ENCODE measurements around the gene EFCAB13. TPM values are rescaled to one million over a fixed set of nuclear protein-coding genes. Genes with fewer than 3 reads are reported as not detected.
A peak's percentile ranks its signal among the peaks of the same experiment; 100 is the strongest.

EFCAB13 gene
- total RNA-seq, 4 donors from 2014 or later = 4.0 to 12.9 (median 7.1) TPM

- no peaks in the 10 kb centered on the region for H3K27me3 ChIP-seq
- intact Hi-C loops (cut with DNase I) = no loop called here
- TF ChIP-seq EP300 (IDR thresholded peaks at IDR 0.05) (no peak), POLR2A (IDR thresholded peaks at IDR 0.05; ENCODE audit: low read depth) (no peak), POLR2AphosphoS5 (IDR thresholded peaks at IDR 0.05) (no peak)
- TF ChIP-seq, protein P1, sequence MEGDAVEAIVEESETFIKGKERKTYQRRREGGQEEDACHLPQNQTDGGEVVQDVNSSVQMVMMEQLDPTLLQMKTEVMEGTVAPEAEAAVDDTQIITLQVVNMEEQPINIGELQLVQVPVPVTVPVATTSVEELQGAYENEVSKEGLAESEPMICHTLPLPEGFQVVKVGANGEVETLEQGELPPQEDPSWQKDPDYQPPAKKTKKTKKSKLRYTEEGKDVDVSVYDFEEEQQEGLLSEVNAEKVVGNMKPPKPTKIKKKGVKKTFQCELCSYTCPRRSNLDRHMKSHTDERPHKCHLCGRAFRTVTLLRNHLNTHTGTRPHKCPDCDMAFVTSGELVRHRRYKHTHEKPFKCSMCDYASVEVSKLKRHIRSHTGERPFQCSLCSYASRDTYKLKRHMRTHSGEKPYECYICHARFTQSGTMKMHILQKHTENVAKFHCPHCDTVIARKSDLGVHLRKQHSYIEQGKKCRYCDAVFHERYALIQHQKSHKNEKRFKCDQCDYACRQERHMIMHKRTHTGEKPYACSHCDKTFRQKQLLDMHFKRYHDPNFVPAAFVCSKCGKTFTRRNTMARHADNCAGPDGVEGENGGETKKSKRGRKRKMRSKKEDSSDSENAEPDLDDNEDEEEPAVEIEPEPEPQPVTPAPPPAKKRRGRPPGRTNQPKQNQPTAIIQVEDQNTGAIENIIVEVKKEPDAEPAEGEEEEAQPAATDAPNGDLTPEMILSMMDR (IDR thresholded peaks at IDR 0.05) = no peak
- peaks cover 0 to 20% (median 2%) of the 10 kb centered on the region in 4 donors for H3K36me3 ChIP-seq
- peaks cover 57 to 65% (median 61%) of the 10 kb centered on the region in 4 donors for H3K4me1 ChIP-seq
- H3K27ac ChIP-seq (replicated peaks in 1 of 4) = peak overlapping the region; percentile 89 to 95 (median 91)
- 80% methylated on average over 11 of the region's 14 CpGs for WGBS
- H3K4me3 ChIP-seq = no peak overlapping the region
- H3K9me3 ChIP-seq = no peaks in the 10 kb centered on the region
- no peak for DNase-seq (ENCODE audit: extremely low spot score)
Measured at GRCh38 chr17:47280072-47280811, 43.5 kb upstream of the EFCAB13 start.

GRCh38 chr17:47281216-47281615 lies 42.5 kb upstream of the EFCAB13 start:
- Histone ChIP-seq H3K36me3 (peaks cover 0 to 30% (median 6%) of the 10 kb centered on the region in 4 donors), H3K9me3 (no peaks in the 10 kb centered on the region), H3K4me1 (peaks cover 47 to 55% (median 52%) of the 10 kb centered on the region in 4 donors), H3K4me3 (no peak overlapping the region), H3K27ac (replicated peaks in 1 of 4) (peak overlapping the region in 2 of 4 donors; percentile 89 to 95), H3K27me3 (no peaks in the 10 kb centered on the region)
- intact Hi-C loops (cut with DNase I) = no loop called here
- 100% methylated on average over 4 of the region's 6 CpGs for WGBS
- DNase-seq (ENCODE audit: extremely low spot score) = no peak
- TF ChIP-seq EP300 (IDR thresholded peaks at IDR 0.05) (no peak), POLR2AphosphoS5 (IDR thresholded peaks at IDR 0.05) (no peak), POLR2A (IDR thresholded peaks at IDR 0.05; ENCODE audit: low read depth) (no peak)
- TF ChIP-seq, protein P1 (IDR thresholded peaks at IDR 0.05) = no peak

DNA sequence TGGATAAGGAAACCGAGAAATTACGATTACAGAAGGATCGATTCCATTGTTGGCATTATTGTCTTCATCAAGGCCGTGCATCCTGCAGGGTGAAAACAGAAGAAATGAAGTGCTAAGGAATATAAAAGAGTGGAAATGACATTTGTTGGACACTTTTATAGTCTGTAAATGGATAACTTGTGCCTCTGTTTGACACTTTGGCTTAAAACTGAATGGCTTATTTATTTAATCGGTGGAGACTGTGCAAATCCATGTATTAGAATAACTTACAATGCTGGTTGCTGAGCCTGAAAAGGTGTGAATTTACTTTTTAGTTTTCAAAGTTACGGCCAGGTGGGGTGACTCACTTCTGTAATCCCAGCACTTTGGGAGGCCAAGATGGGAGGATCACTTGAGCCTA lies 38.8 kb upstream of the EFCAB13 start:
- H3K36me3 ChIP-seq = peaks cover 4 to 60% (median 33%) of the 10 kb centered on the region in 4 donors
- no peak for TF ChIP-seq POLR2AphosphoS5 (IDR thresholded peaks at IDR 0.05)
- no peak for TF ChIP-seq POLR2A (IDR thresholded peaks at IDR 0.05; ENCODE audit: low read depth)
- TF ChIP-seq, protein P1 (IDR thresholded peaks at IDR 0.05) = no peak
- TF ChIP-seq EP300 (IDR thresholded peaks at IDR 0.05) = no peak
- H3K27ac ChIP-seq (replicated peaks in 1 of 4) = no peak overlapping the region
- DNase-seq (ENCODE audit: extremely low spot score) = no peak
- peaks cover 12 to 17% (median 14%) of the 10 kb centered on the region in 4 donors for H3K4me1 ChIP-seq
- H3K27me3 ChIP-seq = no peaks in the 10 kb centered on the region
- 96% methylated on average over 6 of the region's 6 CpGs for WGBS
- intact Hi-C loops (cut with DNase I) = no loop called here
- H3K4me3 ChIP-seq = no peak overlapping the region
- no peaks in the 10 kb centered on the region for H3K9me3 ChIP-seq

DNA sequence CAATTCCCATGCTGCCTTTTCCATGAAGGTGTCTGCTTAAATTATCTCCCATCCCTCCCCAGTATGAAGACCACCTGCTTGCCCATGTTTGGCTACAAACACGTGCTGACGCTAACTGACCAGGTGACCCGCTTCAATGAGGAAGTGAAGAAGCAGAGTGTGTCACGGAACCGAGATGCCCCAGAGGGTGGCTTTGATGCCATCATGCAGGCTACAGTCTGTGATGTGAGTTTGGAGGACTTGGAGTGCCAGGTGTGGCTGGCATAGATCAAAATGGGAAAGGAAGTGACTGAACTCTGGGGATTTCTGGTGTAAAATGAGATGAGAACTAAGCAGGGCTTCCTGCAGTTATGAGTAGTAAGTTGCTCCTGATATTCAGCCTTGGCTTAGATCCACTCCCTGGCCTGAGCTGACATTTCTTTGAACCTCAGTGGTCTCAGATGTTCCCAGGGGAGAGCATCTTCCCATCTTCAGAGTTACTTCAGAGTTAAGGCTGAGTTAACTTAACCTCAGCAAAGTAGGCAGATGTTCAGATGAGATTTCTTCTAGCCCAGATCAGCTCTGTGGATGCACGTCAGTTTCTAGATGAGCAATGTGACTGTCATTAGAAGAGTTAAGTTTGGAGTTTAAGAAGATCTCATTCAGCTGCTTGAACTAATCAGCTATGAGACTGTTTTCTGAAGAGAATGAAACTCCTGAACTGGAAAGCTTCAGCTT lies 37.4 kb upstream of the EFCAB13 start:
- TF ChIP-seq POLR2AphosphoS5 (IDR thresholded peaks at IDR 0.05) = no peak
- TF ChIP-seq, protein P1 (IDR thresholded peaks at IDR 0.05) = no peak
- TF ChIP-seq EP300 (IDR thresholded peaks at IDR 0.05) = no peak
- TF ChIP-seq POLR2A (IDR thresholded peaks at IDR 0.05; ENCODE audit: low read depth) = no peak
- Histone ChIP-seq H3K27me3 (no peaks in the 10 kb centered on the region), H3K4me3 (no peak overlapping the region), H3K9me3 (no peaks in the 10 kb centered on the region), H3K4me1 (peaks cover 2 to 4% (median 2%) of the 10 kb centered on the region in 4 donors), H3K36me3 (peaks cover 4 to 74% (median 43%) of the 10 kb centered on the region in 4 donors), H3K27ac (replicated peaks in 1 of 4) (no peak overlapping the region)
- intact Hi-C loops (cut with DNase I) = no loop called here
- no peak for DNase-seq (ENCODE audit: extremely low spot score)
- WGBS = 88% methylated on average over 6 of the region's 6 CpGs
